GM19099 (cell line): ENCODE results near the gene POC5.

Source experiments
- POLR2A ChIP-seq: IDR thresholded peaks from 3 replicates; pipeline ENCODE4 v1.6.1; 2011; ENCODE audit warnings: low read depth; ENCODE audit not compliant: insufficient read length; ENCODE audit errors: extremely low read depth

POC5 gene, protein sequence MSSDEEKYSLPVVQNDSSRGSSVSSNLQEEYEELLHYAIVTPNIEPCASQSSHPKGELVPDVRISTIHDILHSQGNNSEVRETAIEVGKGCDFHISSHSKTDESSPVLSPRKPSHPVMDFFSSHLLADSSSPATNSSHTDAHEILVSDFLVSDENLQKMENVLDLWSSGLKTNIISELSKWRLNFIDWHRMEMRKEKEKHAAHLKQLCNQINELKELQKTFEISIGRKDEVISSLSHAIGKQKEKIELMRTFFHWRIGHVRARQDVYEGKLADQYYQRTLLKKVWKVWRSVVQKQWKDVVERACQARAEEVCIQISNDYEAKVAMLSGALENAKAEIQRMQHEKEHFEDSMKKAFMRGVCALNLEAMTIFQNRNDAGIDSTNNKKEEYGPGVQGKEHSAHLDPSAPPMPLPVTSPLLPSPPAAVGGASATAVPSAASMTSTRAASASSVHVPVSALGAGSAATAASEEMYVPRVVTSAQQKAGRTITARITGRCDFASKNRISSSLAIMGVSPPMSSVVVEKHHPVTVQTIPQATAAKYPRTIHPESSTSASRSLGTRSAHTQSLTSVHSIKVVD

DNA sequence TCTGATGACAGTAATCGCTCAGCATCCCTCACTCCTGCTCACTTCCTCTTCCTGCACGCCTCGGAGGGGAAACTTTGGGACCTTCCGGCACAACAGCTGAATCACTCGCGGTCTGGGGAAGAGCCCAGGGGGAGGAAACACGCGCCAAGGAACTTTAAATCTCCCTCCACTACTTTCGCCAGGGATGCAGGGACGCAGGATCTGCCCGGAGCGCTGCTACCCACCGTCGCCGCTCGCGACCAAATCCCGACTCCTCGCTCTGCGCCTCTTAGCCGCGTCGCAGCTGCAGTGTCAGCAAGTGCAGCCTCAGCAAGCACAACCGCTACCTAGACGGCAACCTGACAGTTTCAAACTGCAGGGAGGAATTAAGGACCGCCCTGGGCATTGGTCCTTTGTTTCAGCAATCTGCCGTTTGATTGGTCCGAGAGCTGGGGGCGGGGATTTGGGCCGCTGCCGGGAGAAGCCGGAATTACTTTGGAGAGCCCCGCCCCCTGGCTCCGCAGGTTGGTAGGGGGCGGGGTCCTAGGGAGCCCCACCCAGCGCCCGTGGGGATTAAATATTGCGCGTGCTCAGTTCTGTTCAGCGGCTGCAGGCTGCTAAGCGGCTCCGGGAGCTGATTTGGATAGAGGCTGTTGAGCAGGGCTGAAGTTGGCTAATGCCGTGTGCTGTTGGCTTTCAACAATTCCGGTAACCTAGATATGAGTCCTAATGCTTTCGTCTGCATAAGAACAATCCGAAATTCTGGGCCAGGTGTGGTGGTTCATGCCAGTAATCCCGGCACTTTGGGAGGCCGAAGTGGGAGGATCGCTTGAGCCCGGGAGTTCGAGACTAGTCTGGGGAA lies at the start of gene POC5:
Gene POC5 (minus strand): TSS at position 356 of the 841 bp plus-strand sequence. CDS start 4,500 bp downstream, outside the sequence.
- peak; percentile 97 for TF ChIP-seq POLR2A

DNA sequence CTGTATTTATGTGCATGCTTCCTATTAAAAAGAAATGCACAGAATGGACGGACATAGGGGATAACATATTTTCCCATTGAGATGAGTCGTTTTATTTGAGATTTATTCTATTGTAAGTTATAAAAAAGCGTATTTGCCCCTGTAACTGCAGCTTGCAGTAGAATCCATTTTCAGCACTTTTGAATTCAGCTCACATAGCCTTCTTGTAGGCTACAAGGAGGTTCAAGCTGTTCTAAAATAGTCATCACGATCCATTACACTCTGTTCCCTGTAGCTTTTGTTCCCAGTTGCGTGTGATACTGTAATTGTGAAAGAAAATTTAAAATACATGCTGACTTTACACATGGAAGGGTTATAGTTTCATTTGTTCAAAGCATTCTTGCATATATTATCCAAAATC lies 40.9 kb upstream of the POC5 start:
- no peak for TF ChIP-seq POLR2A

DNA sequence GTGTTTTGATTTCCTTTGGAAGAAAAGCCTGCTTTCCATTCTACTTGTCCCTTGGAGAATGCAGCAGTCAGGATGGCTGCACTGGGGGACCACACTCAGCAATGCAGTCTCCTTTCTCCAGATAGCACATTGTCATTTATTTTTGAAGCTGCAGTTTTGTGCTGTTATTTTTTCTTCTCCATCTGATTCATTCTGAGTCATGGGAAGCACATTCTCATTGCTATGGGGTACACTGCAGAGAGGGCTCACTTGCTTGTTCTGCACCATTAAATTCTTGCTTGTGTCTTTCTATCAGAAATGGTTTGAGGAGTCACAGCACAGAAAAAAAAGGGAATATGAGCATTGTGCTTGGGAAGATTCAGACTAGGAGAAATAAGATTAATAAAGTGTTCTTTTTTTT lies 39.7 kb upstream of the POC5 start:
- no peak for TF ChIP-seq POLR2A

DNA sequence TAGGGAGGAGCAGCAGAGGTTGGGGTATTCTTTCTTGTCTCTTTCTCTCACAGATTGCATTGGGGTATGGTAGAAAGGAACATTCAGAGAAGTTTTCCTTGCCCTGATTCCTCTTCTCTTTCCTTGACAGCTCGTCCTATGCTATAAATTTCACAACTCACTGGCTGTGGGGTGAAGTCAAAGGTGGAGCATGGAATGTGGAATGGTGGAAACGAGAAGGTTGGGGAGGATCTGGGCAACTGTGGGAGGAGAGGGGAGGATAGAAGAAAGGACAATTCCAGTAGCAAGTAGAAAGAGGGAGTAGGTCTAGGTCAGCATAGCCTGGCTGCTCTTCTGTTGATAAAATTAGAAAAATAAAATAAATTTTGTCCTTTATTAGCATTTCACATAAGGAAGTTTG lies 39.0 kb upstream of the POC5 start:
- TF ChIP-seq POLR2A = no peak

DNA sequence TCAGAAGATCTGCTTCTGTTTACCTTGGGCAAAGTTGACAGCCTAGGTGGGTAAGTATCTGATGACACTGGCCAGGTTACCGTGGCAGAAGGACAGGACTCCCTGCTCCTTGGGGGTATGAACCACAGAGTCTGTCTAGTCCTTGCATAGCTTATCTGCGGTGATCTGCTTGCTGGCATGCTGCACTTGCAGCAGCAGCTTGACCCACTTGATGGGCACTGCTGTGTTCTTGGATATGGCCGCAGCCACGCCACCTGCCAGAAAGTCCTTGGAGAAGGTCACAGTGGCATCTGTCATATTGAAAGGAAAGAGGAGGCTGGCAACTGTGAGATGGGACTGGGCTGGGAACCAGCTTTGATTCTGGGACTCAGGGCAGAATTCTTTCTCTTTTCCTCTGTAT lies 35.9 kb upstream of the POC5 start:
- no peak for TF ChIP-seq POLR2A

DNA sequence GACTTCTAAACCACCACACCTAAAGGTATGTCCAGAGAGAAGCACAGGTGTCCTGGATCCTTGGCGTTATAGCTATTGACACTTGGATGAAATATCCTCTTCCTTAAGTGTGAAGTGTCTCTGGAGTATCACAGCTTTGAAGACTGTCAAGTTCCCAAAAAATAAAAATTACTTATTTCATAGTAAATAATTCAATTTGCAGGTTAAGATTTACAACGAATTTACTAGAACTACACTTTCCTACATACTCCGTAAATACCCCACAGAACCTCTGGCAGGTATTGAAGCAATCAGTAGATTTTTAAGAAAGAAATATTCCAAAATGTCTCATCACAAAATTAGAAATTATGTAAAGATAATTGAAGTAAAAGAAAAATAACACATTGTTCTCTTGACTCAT lies 27.1 kb upstream of the POC5 start:
- no peak for TF ChIP-seq POLR2A

DNA sequence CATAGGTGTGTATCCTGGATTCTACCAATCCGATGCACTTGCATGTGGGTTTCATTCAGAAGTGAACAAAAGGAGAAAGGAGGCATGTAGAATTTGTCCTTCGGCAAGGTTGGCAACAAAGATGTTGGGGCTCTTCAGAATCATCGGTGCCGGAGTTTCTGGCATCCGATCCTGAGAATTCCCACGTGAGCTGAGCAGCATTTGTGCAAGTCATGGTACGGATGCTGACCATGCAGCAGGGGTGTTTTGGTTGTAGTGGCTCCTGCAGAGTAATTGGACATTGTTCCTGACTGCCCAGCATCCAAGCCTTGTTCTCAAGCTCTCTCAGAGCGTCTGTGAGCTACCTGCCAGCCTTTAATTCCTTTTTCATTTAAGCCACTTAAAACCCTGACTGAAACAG lies 19.0 kb upstream of the POC5 start:
- no peak for TF ChIP-seq POLR2A

DNA sequence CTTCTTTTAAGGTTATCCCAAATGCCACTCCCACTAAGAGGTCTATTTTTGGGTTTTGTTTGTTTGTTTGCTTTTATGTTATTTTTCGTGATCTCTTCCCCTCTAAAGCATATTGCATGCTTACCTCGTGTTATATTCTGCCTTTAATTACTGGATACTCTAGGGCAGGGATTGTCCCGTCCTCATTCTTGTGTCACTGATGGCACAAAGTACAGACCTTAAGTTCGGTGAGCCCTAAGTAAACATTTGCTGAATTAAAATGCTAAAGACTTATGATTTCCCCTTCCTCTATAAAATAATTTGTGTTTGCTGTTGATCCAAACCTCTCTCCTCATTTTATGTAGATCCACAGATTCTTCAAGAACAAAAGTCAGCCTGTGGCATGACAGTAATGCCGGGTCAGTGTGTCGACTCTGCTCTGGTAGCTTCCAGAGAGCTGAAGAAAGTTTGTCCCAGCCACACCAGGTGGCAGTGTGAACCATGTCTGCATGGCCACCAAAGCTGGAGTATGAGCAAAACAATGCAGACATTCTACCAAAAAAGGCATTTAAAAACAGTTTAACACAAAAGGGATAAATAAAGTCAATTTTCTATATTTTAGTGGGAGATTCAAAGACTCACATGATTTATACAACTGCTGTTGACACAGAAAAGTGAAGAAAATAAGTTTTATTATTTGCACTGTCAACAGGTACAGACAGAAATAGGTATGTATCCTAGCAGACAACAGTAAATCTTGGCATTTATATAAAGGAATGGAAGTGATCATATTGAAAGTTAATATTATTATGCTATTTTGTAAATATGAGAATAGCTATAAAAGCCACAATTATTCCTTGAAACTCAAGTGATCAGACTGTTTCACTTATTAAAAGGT lies 17.9 kb upstream of the POC5 start:
- TF ChIP-seq POLR2A = no peak

DNA sequence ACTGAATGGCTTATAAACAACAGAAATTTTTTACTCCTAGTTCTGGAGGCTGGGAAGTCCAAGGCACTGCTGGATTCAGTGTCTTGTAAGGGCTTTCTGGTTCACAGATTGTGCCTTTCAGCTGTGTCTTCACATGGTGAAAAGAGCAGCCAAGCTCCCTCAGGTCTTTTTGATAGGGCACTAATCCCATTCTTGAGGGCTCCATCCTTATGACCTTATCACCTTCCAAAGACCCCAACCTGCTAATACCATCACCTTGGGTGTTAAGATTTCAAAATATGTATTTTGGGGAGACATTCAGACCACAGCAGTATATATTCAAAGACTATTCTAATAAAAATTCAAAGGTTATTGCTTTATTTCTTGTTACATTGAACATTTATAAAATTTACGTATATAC lies 16.5 kb upstream of the POC5 start:
- no peak for TF ChIP-seq POLR2A

DNA sequence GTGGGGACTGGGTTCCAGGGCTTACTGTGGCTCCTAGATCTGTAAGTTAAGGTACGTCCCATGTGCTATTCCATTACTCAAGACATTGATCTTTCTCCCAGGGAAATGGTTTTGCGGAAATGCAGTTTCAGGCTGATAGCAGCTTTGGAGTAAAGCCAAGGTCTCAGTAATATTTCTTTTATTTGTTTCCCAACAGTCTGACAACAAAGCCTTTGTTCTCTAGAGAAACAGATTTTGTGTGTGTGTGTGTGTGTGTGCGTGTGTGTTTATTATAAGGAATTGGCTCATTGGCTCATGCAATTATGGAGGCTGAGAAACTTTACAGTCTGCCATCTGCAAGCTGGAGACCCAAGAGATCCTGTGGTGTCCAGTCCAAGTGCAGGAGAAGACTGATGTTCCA lies 12.1 kb upstream of the POC5 start:
- no peak for TF ChIP-seq POLR2A

DNA sequence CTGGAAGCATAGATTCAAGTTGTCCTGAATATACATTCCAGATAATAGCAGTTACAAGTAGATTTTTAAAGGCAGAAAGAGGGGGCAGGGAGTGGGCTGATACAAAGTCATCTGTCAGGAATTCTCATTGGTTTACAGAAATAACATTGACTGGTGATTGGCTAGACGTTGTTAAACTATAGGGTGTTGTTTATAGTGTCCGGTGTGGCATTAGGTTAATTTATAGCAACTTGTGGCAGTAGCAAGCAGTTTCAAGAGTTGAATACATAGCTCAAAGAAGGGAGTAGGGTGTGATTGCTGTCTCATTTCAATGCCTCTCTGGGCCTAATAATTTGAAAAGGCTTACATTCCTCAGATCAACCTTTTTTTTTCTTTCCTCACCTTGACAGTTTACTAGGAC lies 10.7 kb upstream of the POC5 start:
- no peak for TF ChIP-seq POLR2A

DNA sequence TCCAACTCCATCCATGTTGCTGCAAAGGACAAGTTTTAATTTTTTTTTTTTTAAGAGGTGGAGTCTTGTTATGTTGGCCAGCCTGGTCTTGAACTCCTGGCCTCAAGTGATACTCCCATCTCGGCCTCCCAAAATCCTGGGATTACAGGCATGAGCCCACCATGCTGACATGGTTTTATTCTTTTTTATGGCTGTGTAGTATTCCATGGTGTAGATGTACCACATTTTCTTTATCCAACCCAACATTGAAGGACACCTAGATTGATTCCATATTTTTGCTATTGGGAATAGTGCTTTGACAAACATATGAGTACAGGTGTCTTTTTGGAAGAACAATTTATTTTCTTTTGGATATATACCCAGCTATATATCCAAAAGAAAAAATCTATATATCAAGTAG lies 6.1 kb upstream of the POC5 start:
- no peak for TF ChIP-seq POLR2A

DNA sequence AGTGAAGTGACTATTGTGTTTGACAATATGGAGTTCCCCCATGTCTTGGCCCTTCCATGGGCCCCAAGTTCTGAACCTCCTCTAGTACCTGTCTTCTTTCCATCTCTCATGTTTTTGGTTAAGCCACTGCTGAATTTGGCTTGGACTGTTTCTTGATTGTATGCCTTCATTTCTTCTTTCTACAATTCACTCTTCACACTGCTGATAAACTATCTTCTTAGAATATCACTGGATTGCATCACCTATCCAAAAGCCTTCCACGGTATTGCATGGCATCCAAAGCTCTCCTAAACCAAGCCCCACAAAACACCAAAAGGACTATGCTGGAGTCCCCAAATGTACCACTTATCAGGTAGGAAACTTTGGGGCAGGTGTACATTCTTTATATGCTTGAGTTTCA lies 4.3 kb upstream of the POC5 start:
- TF ChIP-seq POLR2A = no peak

DNA sequence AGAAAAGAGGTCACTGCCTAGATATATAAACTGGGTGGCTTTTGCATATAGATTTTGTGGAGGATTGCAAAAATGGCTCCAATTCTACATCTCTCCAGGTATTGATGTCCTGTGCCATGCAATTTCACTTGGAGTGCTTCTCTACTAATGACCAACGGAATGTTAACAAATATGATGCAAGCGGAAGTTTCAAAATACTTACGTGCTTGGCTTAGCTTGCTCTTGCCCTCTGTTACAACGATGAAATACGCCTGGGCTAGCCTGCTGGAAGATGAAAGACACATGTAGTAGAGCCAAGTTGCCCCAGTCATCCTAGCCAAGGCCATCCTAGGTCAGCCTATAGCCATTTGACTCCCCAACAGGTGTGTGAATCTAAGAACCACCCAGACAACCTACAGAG lies 3.6 kb upstream of the POC5 start:
- TF ChIP-seq POLR2A = no peak

DNA sequence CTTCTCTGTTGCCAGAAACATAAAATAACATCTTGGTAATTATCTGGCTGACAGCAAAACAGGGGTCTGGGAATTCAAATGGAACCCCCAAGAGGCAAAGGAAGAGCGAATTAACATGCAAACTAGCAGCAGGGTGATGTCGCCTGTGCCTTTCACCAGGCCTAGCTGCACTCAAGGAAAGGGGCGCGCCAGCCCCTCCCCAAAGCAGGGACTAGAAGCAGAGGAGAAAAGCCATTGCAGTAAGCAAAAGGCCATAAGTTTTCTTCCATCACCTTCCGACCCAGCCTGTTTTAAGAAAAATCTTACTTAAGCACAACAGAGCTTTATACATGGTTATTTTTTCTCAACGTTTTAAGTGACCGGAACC lies 539 bp downstream of the POC5 start:
- TF ChIP-seq POLR2A = no peak
